GM12878 (cell line): Measurements from ENCODE around the gene HNRNPA1. TPM values are rescaled to one million over a fixed set of nuclear protein-coding genes. Genes with fewer than 3 reads are reported as not detected.

Source experiments
- ATAC-seq: fragments of 200-7000 bp; cut with Tn5 transposase; 3 replicates; pipeline ENCODE4 v1.9.1; 2020; ENCODE audit warnings: mild to moderate bottlenecking, moderate library complexity
- BruUV-seq: library from RNA; stranded (reverse); fragments of 400-500 nt; replicated peaks from 2 replicates; lab custom pipeline; 2021; lab: Mats Ljungman, UMichigan
- CTCF ChIA-PET: fragments of 300-600 bp; sonication (Branson Sonifier 250); formaldehyde crosslinking; extraction: SDS; loops from one replicate; lab custom pipeline; 2021; ENCODE audit warnings: inconsistent platforms; lab: Yijun Ruan, JAX
- POLR2A ChIA-PET: fragments of 350-600 bp; formaldehyde crosslinking; extraction: SDS; loops from one replicate; lab custom pipeline; 2021; ENCODE audit warnings: inconsistent platforms; lab: Charles Lee
- RAD21 ChIA-PET: fragments of 300-600 bp; sonication (Branson Sonifier 250); formaldehyde crosslinking; loops from one replicate; lab custom pipeline; 2023; ENCODE audit warnings: antibody characterized with exemption; ENCODE audit not compliant: unreplicated experiment; lab: Charles Lee
- SMC1A ChIA-PET: fragments of 300-600 bp; sonication (Branson Sonifier 250); formaldehyde crosslinking; loops from one replicate; lab custom pipeline; 2023; ENCODE audit not compliant: unreplicated experiment, uncharacterized antibody; lab: Charles Lee
- DNase-seq: peaks from one replicate; pipeline ENCODE4 v3.0.0-alpha.2; 2011; ENCODE audit warnings: low read depth, low spot score
- FAIRE-seq: peaks from 3 replicates; lab custom pipeline; 2011; peaks lifted over from hg19 to GRCh38; lab: Jason Lieb, UNC
- H2AFZ ChIP-seq: 2 replicates; pipeline ENCODE4 v1.6.0; 2011; ENCODE audit warnings: low read depth, low read length, control low read depth; ENCODE audit not compliant: control insufficient read depth
- H3K27ac ChIP-seq: 2 replicates; pipeline ENCODE4 v1.5.1; 2011; ENCODE audit warnings: control low read depth; ENCODE audit not compliant: control insufficient read depth, insufficient read depth
- H3K27me3 ChIP-seq, 2 experiments: replicated peaks in 1 of 2; 2 replicates each; pipeline versions ENCODE4 v1.6.0 to v1.6.1; 2011; ENCODE audit warnings: low read length in 1 of 2; ENCODE audit not compliant: control insufficient read depth in 2 of 2, insufficient read depth in 2 of 2
- H3K36me3 ChIP-seq, 2 experiments: 2 replicates each; pipeline ENCODE4 v1.5.1; 2011; ENCODE audit warnings: low read length in 1 of 2; ENCODE audit not compliant: control insufficient read depth in 2 of 2, insufficient read depth in 2 of 2
- H3K4me1 ChIP-seq: 2 replicates; pipeline ENCODE4 v1.6.1; 2011; ENCODE audit warnings: mild to moderate bottlenecking, low read length, moderate library complexity, mixed read lengths; ENCODE audit not compliant: control insufficient read depth, insufficient read depth
- H3K4me2 ChIP-seq: 2 replicates; pipeline ENCODE4 v1.6.0; 2011; ENCODE audit warnings: control low read depth; ENCODE audit not compliant: control insufficient read depth, insufficient read depth
- H3K4me3 ChIP-seq: fragments of 200-600 bp; sonication (generic); 2 replicates; pipeline ENCODE4 v1.5.1; 2016
- H3K79me2 ChIP-seq: 2 replicates; pipeline ENCODE4 v1.6.0; 2011; ENCODE audit warnings: low read length; ENCODE audit not compliant: control insufficient read depth, insufficient read depth
- H3K9ac ChIP-seq: 2 replicates; pipeline ENCODE4 v1.8.0; 2011; ENCODE audit warnings: low read length, control low read depth, mixed read lengths; ENCODE audit not compliant: control insufficient read depth, insufficient read depth
- H3K9me3 ChIP-seq: replicated peaks from 3 replicates; pipeline ENCODE4 v1.5.1; 2011; ENCODE audit warnings: mild to moderate bottlenecking, low read length; ENCODE audit not compliant: control insufficient read depth, insufficient read depth
- H4K20me1 ChIP-seq: 2 replicates; pipeline ENCODE4 v1.6.0; 2011; ENCODE audit not compliant: control insufficient read depth, insufficient read depth
- MXI1 ChIP-seq: fragments of 150-350 bp; IDR thresholded peaks from 2 replicates; pipeline ENCODE4 v1.6.1; 2011; ENCODE audit warnings: low read depth, mild to moderate bottlenecking, inconsistent platforms, low read length, improper control_type of control experiment
- RBBP5 ChIP-seq: fragments of 200-600 bp; sonication (generic); conservative IDR thresholded peaks from 2 replicates; pipeline ENCODE4 v1.6.1; 2016
- RELB ChIP-seq: fragments of 450-650 bp; IDR thresholded peaks from 2 replicates; pipeline ENCODE4 v1.6.1; 2017; ENCODE audit warnings: low read depth, mild to moderate bottlenecking, moderate library complexity
- SREBF2 ChIP-seq: IDR thresholded peaks from 2 replicates; pipeline ENCODE4 v1.6.1; 2012; ENCODE audit warnings: mild to moderate bottlenecking, low read length
- WGBS: methylation state at CpG from one replicate; pipeline ENCODE4 v1.1.6; 2016; ENCODE audit warnings: low lambda C conversion rate; ENCODE audit not compliant: insufficient replicate concordance, insufficient coverage; ENCODE audit errors: missing lambda C conversion rate; 5-methylcytosine and 5-hydroxymethylcytosine counted together
- in situ Hi-C: fragments of 300-500 bp; cut with MboI; formaldehyde crosslinking; loops from 9 replicates; pipeline ENCODE4 v1.14.3; 2018; ENCODE audit warnings: mixed read lengths
- intact Hi-C: fragments of 100-400 bp; cut with micrococcal nuclease; formaldehyde crosslinking; loops from one replicate; pipeline ENCODE4 v1.14.2; 2022; ENCODE audit not compliant: unreplicated experiment
- polyA plus RNA-seq, 11 experiments: library from polyadenylated mRNA; depleted of rRNA in 4 of 11; unstranded in 6 of 11; stranded (reverse) in 5 of 11; fragments of >200 nt; fragmentation: Nextera tagmentation in 4 of 11; fragmentation: Illumina TruSeq in 1 of 11; extraction: Ambion mirVana in 4 of 11; extraction: Trizol in 1 of 11; gene quantifications; 1 replicate in 1 of 11; 2 replicates in 10 of 11; pipeline versions ENCODE4 v1.2.1 to v1.2.3, GENCODE V29; 2011 to 2016; ENCODE audit warnings: inconsistent platforms in 2 of 11, missing spikeins in 2 of 11, low read depth in 1 of 11
- total RNA-seq, 4 experiments: library from RNA; depleted of rRNA in 3 of 4; stranded (reverse); fragments of >200 nt in 3 of 4; fragmentation: Illumina TruSeq in 1 of 4; extraction: Trizol in 1 of 4; gene quantifications; 2 replicates each; pipeline versions ENCODE4 v1.2.1 to v1.2.3, GENCODE V29; 2013 to 2021
- TF ChIP-seq, protein P1 (sequence below), 3 experiments: IDR thresholded peaks in 2 of 3; conservative IDR thresholded peaks in 1 of 3; 2 replicates each; pipeline ENCODE4 v1.5.1; 2011; ENCODE audit warnings: low read depth in 3 of 3, low read length in 3 of 3, mild to moderate bottlenecking in 3 of 3, control low read depth in 2 of 3, moderate library complexity in 2 of 3, inconsistent platforms in 1 of 3, mixed read lengths in 1 of 3; ENCODE audit not compliant: control insufficient read depth in 2 of 3, insufficient read depth in 1 of 3; ENCODE audit errors: extremely low read depth in 1 of 3

Gene HNRNPA1
- total and polyA plus RNA-seq, 10 of the 15 experiments (the other 5 are each of a cell fraction or from before 2014, with no cell fraction given): 630 to 2,342 (median 1,407) TPM

GRCh38 chr12:54253240-54253639, 27.3 kb upstream of the HNRNPA1 start:
- ChIA-PET SMC1A (interaction anchor here (0.6 to 4.2 kb wide), 9 partner anchors 11 to 1358 kb away, joined by 4 to 32 read pairs (median 12); partner anchors contain the start of genes CBX5 and HNRNPA1), POLR2A (interaction anchor here (0.9 to 3.7 kb wide), 3 partner anchors 11 to 27 kb away, joined by 5 to 16 read pairs (median 6); partner anchors contain the start of genes CBX5 and HNRNPA1)
- Histone ChIP-seq H3K4me2 (no peak overlapping the region), H4K20me1 (no peaks in the 10 kb centered on the region), H3K4me1 (no peaks in the 10 kb centered on the region), H3K27ac (no peak overlapping the region), H2AFZ (no peak overlapping the region), H3K27me3 (no peaks in the 10 kb centered on the region)
- DNase-seq (no peak), FAIRE-seq (no peak), ATAC-seq (no peak)
- 88% methylated on average over 4 of the region's 4 CpGs for WGBS
- no TSS peak for BruUV-seq
- intact Hi-C loops: no loop called here
- TF ChIP-seq RELB (no peak), RBBP5 (no peak), SREBF2 (no peak), MXI1 (no peak)
- TF ChIP-seq, protein P1, sequence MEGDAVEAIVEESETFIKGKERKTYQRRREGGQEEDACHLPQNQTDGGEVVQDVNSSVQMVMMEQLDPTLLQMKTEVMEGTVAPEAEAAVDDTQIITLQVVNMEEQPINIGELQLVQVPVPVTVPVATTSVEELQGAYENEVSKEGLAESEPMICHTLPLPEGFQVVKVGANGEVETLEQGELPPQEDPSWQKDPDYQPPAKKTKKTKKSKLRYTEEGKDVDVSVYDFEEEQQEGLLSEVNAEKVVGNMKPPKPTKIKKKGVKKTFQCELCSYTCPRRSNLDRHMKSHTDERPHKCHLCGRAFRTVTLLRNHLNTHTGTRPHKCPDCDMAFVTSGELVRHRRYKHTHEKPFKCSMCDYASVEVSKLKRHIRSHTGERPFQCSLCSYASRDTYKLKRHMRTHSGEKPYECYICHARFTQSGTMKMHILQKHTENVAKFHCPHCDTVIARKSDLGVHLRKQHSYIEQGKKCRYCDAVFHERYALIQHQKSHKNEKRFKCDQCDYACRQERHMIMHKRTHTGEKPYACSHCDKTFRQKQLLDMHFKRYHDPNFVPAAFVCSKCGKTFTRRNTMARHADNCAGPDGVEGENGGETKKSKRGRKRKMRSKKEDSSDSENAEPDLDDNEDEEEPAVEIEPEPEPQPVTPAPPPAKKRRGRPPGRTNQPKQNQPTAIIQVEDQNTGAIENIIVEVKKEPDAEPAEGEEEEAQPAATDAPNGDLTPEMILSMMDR (IDR thresholded peaks at IDR 0.05 in 2 of 3, conservative IDR thresholded peaks at IDR 0.05 in 1 of 3; ENCODE audit: control insufficient read depth in 2 of 3, extremely low read depth in 1 of 3, insufficient read depth in 1 of 3, low read depth in 3 of 3, low read length in 3 of 3): no peak
- TF ChIP-seq, all 136 proteins: peak for 0
- Histone ChIP-seq H3K36me3 (peaks cover 3 to 18% of the 10 kb centered on the region in 2 experiments; a peak in 3 of 4 replicates), H3K79me2 (peaks cover 3% of the 10 kb centered on the region), H3K9ac (no peak overlapping the region), H3K9me3 (no peaks in the 10 kb centered on the region), H3K4me3 (no peak overlapping the region)
- in situ Hi-C loops: no loop called here
- ChIA-PET RAD21 (interaction anchor here (0.8 to 4.4 kb wide), 6 partner anchors 7 to 110 kb away, joined by 3 to 33 read pairs (median 9); partner anchors contain the start of genes CBX5, COPZ1 and HNRNPA1), CTCF (interaction anchor here (0.6 to 5.2 kb wide), 20 partner anchors 8 to 185 kb away, joined by 3 to 77 read pairs (median 14); partner anchors contain the start of gene COPZ1)
